RCC 7860 (cell line): ENCODE results near the gene APOC4.
"Not testable (repeated sequence)": the region's sequence is repeated elsewhere in the genome, so short reads cannot be mapped to it uniquely, and the experiment has no call there.

Source experiments
- DNase-seq: peaks from one replicate; pipeline ENCODE4 v3.0.0-alpha.2; 2015; ENCODE audit warnings: low spot score
- FAIRE-seq: peaks from 2 replicates; lab custom pipeline; 2012; peaks lifted over from hg19 to GRCh38; lab: Jason Lieb, UNC

The APOC4 gene

GRCh38 chr19:44914433-44915206, 27.4 kb upstream of the APOC4 start, which contains the start of gene APOC1:
Gene APOC1 (plus strand): TSS chr19:44914608. CDS start chr19:44914892, 284 bp downstream.
- not testable (repeated sequence) for FAIRE-seq
- peak; percentile 43 for DNase-seq

GRCh38 chr19:44924243-44924725, 17.8 kb upstream of the APOC4 start:
- no peak for DNase-seq
- FAIRE-seq, result no peak

- DNase-seq (no peak), FAIRE-seq (no peak)
Observed at GRCh38 chr19:44925114-44925891, 16.7 kb upstream of the APOC4 start.

GRCh38 chr19:44926245-44927077, 15.6 kb upstream of the APOC4 start:
- FAIRE-seq, DNase-seq: not testable (repeated sequence)

GRCh38 chr19:44927746-44928145, 14.3 kb upstream of the APOC4 start:
- FAIRE-seq, result no peak
- DNase-seq, result no peak

- FAIRE-seq, result no peak
- DNase-seq, result no peak
Observed at GRCh38 chr19:44930088-44930487, 11.9 kb upstream of the APOC4 start.

- no peak for FAIRE-seq
- DNase-seq, result no peak
Observed at GRCh38 chr19:44931541-44931940, 10.5 kb upstream of the APOC4 start.

GRCh38 chr19:44939668-44940067, 2.4 kb upstream of the APOC4 start:
- FAIRE-seq, result no peak

GRCh38 chr19:44943801-44944249, 1.8 kb downstream of the APOC4 start:
- DNase-seq (no peak), FAIRE-seq (no peak)

More at GRCh38 chr19:44939668-44940067, 2.4 kb upstream of the APOC4 start:
- no peak for DNase-seq

- FAIRE-seq (no peak), DNase-seq (no peak)
Observed at GRCh38 chr19:44947041-44947581, 5.1 kb downstream of the APOC4 start.

GRCh38 chr19:44948237-44948636, 6.2 kb downstream of the APOC4 start:
- DNase-seq, result no peak
- FAIRE-seq, result no peak

GRCh38 chr19:44948763-44949374, 6.8 kb downstream of the APOC4 start:
- FAIRE-seq, result no peak
- no peak for DNase-seq

- DNase-seq (no peak), FAIRE-seq (no peak)
Observed at GRCh38 chr19:44949550-44949949, 7.5 kb downstream of the APOC4 start.

GRCh38 chr19:44951179-44952159, 9.4 kb downstream of the APOC4 start:
- no peak for FAIRE-seq
- peak; percentile 30 for DNase-seq

- no peak for FAIRE-seq
- no peak for DNase-seq
Observed at GRCh38 chr19:44954278-44954648, 12.2 kb downstream of the APOC4 start.

- DNase-seq (peak; percentile 86), FAIRE-seq (no peak)
Observed at GRCh38 chr19:44954649-44955504, 12.8 kb downstream of the APOC4 start, which contains the start of gene CLPTM1. Gene CLPTM1 (plus strand): TSS chr19:44955380. CDS start chr19:44955396, 16 bp downstream.

GRCh38 chr19:44955505-44956439, 13.7 kb downstream of the APOC4 start:
- FAIRE-seq, result no peak

More at GRCh38 chr19:44955505-44956439, 13.7 kb downstream of the APOC4 start:
- DNase-seq, result no peak
